ENCODE measurements around the gene TMEM69. TPM values are rescaled to one million over a fixed set of nuclear protein-coding genes. Genes with fewer than 3 reads are reported as not detected.
A peak's percentile ranks its signal among the peaks of the same experiment; 100 is the strongest.

TMEM69 gene
- total RNA-seq, 1 donor: 6.9 TPM

DNA sequence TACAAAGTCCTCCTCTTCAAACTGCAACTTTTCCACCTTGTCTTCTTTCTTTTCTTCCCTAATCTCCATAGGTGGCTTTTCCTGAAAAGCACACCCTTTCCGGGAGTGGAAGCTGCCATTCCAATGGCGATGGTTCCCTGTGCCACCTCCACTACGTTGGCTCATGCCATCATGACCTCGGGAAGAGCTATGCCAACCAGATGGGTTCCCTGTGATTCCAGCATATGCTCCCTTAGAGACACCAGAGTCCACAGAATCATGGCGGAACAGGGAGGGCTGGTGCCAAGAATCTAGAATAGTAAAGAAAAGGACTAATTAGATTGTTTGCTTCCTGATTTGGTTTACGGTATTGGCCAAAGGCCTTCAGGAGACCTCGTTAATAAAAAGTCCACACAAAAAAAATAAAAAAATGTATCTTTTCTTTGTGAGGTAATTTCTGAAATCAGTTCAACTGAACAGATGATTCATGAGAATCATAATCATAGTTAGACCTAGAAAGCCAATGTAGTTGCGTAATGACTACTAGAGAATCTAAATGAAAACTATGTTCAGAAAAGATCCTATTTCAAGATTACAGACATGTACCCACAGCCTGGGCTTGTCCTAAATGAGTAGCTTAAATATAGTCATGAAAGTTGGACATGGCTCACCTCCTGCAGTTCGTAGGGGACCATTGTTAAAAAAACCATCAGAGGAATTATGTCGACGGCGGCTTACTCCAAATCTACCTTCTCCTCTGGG, 33.3 kb upstream of the TMEM69 start:
- H3K4me3 ChIP-seq (ENCODE audit: low read depth, low read length): no peak overlapping the region
- TF ChIP-seq, protein P1, sequence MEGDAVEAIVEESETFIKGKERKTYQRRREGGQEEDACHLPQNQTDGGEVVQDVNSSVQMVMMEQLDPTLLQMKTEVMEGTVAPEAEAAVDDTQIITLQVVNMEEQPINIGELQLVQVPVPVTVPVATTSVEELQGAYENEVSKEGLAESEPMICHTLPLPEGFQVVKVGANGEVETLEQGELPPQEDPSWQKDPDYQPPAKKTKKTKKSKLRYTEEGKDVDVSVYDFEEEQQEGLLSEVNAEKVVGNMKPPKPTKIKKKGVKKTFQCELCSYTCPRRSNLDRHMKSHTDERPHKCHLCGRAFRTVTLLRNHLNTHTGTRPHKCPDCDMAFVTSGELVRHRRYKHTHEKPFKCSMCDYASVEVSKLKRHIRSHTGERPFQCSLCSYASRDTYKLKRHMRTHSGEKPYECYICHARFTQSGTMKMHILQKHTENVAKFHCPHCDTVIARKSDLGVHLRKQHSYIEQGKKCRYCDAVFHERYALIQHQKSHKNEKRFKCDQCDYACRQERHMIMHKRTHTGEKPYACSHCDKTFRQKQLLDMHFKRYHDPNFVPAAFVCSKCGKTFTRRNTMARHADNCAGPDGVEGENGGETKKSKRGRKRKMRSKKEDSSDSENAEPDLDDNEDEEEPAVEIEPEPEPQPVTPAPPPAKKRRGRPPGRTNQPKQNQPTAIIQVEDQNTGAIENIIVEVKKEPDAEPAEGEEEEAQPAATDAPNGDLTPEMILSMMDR (IDR thresholded peaks at IDR 0.05; ENCODE audit: insufficient read depth, low read depth, low read length): no peak
- peak; percentile 26 for DNase-seq (ENCODE audit: low read depth)

DNA sequence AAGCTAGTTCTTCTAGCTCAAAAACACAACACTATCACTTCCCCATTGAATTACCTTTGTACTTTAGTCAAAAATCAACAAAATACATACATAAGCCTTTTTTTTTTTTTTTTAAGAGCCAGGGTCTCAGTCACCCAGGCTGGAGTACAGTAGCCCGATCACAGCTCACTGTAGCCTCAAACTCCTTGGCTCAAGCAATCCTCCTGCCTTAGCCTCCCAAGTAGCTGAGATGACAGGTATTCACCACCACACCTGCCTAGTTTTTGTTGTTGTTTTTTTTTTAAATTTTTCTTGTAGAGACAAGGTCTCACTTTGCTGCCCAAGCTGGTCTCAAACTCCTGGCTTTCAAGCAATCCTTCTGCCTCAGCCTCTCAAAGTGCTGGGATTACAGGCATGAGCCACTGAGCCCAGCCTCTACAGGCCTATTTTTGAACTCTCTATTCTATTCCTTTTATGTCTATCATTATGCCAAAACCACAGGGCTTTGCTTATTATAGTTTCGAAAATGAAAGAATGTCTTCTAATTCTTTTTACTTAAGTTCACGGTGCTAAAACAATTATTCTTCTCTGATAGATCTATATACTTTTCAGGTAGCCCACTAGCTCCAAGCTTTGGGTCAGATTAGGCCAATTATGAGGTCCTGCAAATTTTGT, 31.3 kb upstream of the TMEM69 start:
- H3K4me3 ChIP-seq (ENCODE audit: low read depth, low read length): no peak overlapping the region
- TF ChIP-seq, protein P1 (IDR thresholded peaks at IDR 0.05; ENCODE audit: insufficient read depth, low read depth, low read length): no peak
- no peak for DNase-seq (ENCODE audit: low read depth)

DNA sequence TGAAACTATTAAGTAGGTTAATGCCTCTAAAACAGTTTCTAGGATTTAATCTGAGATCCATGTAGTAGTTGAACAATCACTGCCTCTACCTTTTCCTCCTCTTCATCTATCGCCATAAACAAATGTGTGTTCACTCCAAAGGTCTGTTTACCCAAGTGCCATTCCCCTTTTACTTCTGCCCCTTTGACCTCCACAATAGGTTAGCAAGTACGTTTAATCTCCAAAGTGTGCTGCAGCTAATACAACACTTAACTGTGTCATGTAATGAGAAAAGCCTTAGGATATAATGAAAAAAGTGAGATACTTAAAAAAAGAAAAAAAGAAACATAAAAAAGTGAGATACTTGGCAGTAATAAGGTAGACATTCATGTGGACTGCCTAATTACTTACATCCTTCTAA, 29.8 kb upstream of the TMEM69 start:
- TF ChIP-seq, protein P1 (IDR thresholded peaks at IDR 0.05; ENCODE audit: insufficient read depth, low read depth, low read length): no peak
- no peak overlapping the region for H3K4me3 ChIP-seq (ENCODE audit: low read depth, low read length)
- DNase-seq (ENCODE audit: low read depth): no peak

DNA sequence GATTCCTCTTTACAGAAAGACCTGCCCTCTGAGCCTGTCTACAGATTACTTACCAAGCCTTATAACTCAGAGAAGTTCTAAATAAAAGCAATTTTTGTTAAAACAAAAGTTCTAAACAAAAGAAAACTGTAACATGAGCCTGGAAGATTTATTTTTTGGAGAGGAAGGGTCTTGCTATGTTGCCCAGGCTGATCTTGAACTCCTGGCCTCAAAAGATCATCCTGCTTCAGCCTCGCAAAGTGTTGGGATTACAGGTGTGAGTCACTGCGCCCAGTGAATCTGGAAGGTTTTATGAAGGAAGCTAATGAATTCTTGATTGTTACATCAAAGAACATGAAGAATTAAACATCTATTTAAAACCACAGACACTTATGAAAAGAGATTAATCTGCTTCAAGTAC, 28.8 kb upstream of the TMEM69 start:
- no peak for DNase-seq (ENCODE audit: low read depth)
- TF ChIP-seq, protein P1 (IDR thresholded peaks at IDR 0.05; ENCODE audit: insufficient read depth, low read depth, low read length): no peak
- H3K4me3 ChIP-seq (ENCODE audit: low read depth, low read length): no peak overlapping the region

DNA sequence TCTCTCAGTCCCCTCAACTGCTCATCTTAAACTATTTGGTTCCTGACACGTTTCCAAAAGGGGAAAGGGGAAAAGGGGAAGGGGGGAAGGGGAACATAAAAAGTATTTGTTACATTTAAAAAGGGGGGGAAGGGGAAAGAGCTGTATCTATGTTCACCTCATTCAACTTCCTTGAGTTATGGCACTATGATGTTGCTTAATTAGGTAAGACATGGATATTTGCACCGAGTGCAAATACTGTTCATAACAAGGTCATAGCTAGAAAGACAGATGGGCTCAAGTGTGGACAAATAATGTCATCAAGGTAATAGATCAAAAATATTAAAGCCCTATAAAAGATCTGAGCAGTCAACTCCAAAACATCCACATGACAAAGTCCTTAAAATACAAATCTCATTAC, 27.6 kb upstream of the TMEM69 start:
- DNase-seq (ENCODE audit: low read depth): no peak
- TF ChIP-seq, protein P1 (IDR thresholded peaks at IDR 0.05; ENCODE audit: insufficient read depth, low read depth, low read length): no peak
- no peak overlapping the region for H3K4me3 ChIP-seq (ENCODE audit: low read depth, low read length)

DNA sequence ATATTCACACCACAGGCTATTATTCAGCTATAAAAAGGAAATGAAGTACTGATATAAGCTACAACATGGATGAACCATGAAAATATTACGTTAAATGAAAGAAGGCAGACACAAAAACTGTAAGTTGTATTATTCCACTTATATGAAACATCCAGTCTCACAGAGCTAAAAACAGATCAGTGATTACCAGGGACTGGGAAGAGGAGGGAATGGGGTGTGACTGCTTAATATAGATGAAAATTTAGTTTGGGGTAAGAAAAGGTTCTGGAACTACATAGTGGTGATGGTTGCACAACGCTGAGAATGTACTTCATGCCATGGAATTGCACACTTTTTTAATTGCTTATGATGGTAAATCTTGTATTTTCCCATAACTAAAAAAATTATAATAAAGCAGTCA, 21.1 kb upstream of the TMEM69 start:
- no peak for DNase-seq (ENCODE audit: low read depth)
- no peak overlapping the region for H3K4me3 ChIP-seq (ENCODE audit: low read depth, low read length)
- TF ChIP-seq, protein P1 (IDR thresholded peaks at IDR 0.05; ENCODE audit: insufficient read depth, low read depth, low read length): no peak

Measured in fibroblast of villous mesenchyme (primary cell).